Upper lobe of left lung (tissue), 6 donors: Measurements from ENCODE around the gene TPRA1. TPM values are rescaled to one million over a fixed set of nuclear protein-coding genes. Genes with fewer than 3 reads are reported as not detected.

Experiments used
- ATAC-seq, 2 donors: fragments of 200-7000 bp; cut with Tn5 transposase; one replicate each; pipeline ENCODE4 v1.9.1; 2022; ENCODE audit warnings: mild to moderate bottlenecking in 2 of 2, moderate library complexity in 2 of 2; ENCODE audit not compliant: low FRiP score in 2 of 2
- DNase-seq, 2 donors: peaks; one replicate each; pipeline ENCODE4 v3.0.0-alpha.2; 2019 to 2020
- H3K27ac ChIP-seq, 4 donors: fragments of 200-600 bp; sonication (generic); one replicate each; pipeline ENCODE4 v1.5.1; 2016 to 2019
- H3K27me3 ChIP-seq, 4 donors: fragments of 200-600 bp; sonication (generic); one replicate each; pipeline ENCODE4 v1.5.1; 2017 to 2019
- H3K36me3 ChIP-seq, 4 donors: fragments of 200-600 bp; sonication (generic); one replicate each; pipeline ENCODE4 v1.5.1; 2016 to 2019
- H3K4me1 ChIP-seq, 4 donors: fragments of 200-600 bp; sonication (generic); one replicate each; pipeline ENCODE4 v1.5.1; 2018 to 2019
- H3K4me3 ChIP-seq, 4 donors: fragments of 200-600 bp; sonication (generic); one replicate each; pipeline ENCODE4 v1.5.1; 2017 to 2019; ENCODE audit warnings: mild to moderate bottlenecking in 2 of 4, moderate library complexity in 1 of 4
- H3K9me3 ChIP-seq, 4 donors: fragments of 200-600 bp; sonication (generic); one replicate each; pipeline ENCODE4 v1.5.1; 2018 to 2019
- CTCF ChIP-seq, 6 experiments: fragments of 450-650 bp in 4 of 6; fragments of 200-600 bp in 2 of 6; sonication (generic) in 2 of 6; IDR thresholded peaks; one replicate each; pipeline ENCODE4 v1.5.1; 2016 to 2019; ENCODE audit warnings: antibody characterized with exemption in 6 of 6
- EP300 ChIP-seq, 4 donors: sonication (generic); formaldehyde crosslinking; IDR thresholded peaks; one replicate each; pipeline ENCODE4 v1.5.1; 2017; ENCODE audit warnings: antibody characterized with exemption in 4 of 4, control low read depth in 2 of 4
- POLR2A ChIP-seq, 4 donors: fragments of 450-650 bp; IDR thresholded peaks; one replicate each; pipeline ENCODE4 v1.5.1; 2016 to 2017; ENCODE audit warnings: antibody characterized with exemption in 4 of 4, mild to moderate bottlenecking in 2 of 4
- POLR2AphosphoS5 ChIP-seq, 2 donors: sonication (generic); formaldehyde crosslinking; IDR thresholded peaks; one replicate each; pipeline ENCODE4 v1.5.1; 2017; ENCODE audit warnings: antibody characterized with exemption in 2 of 2
- WGBS, 2 donors: methylation state at CpG; one replicate each; pipeline ENCODE4 v1.1.5; 2017 to 2018; 5-methylcytosine and 5-hydroxymethylcytosine counted together
- total RNA-seq, 6 donors: library from RNA; depleted of rRNA in 4 of 6; stranded (reverse); fragments of >200 nt in 4 of 6; gene quantifications; one replicate each; pipeline versions ENCODE4 v1.1.0 to v1.2.1, GENCODE V29; 2016 to 2021
- donor health status: DM: no; HTN: no; CAD: no; lungs with moderate emphysema.
- donor health status: DM: no; HTN: yes; CAD: no; lungs with severe emphysema.

TPRA1 gene
- total RNA-seq, 6 donors from 2014 or later = 16.8 to 44.4 (median 40.3) TPM

GRCh38 chr3:127577448-127577847, 13.1 kb downstream of the TPRA1 start:
- Histone ChIP-seq H3K36me3 (peaks cover 4 to 69% (median 41%) of the 10 kb centered on the region in 4 donors), H3K9me3 (no peaks in the 10 kb centered on the region), H3K4me3 (no peak overlapping the region), H3K27ac (no peak overlapping the region), H3K4me1 (peaks cover 9 to 21% (median 13%) of the 10 kb centered on the region in 4 donors), H3K27me3 (no peaks in the 10 kb centered on the region)
- DNase-seq (no peak), ATAC-seq (no peak)
- 91 to 99% methylated on average over 7 of the region's 7 CpGs for WGBS, 2 donors
- no peak for TF ChIP-seq EP300 (IDR thresholded peaks at IDR 0.05)
- no peak for TF ChIP-seq CTCF (IDR thresholded peaks at IDR 0.05)
- TF ChIP-seq POLR2A (IDR thresholded peaks at IDR 0.05) = no peak
- no peak for TF ChIP-seq POLR2AphosphoS5 (IDR thresholded peaks at IDR 0.05)

GRCh38 chr3:127574880-127575878, 15.4 kb downstream of the TPRA1 start:
- Histone ChIP-seq H3K9me3 (no peaks in the 10 kb centered on the region), H3K27me3 (no peaks in the 10 kb centered on the region), H3K27ac (peak overlapping the region in 2 of 4 donors; percentile 3 to 39), H3K4me1 (peaks cover 5 to 12% (median 10%) of the 10 kb centered on the region in 4 donors), H3K4me3 (no peak overlapping the region), H3K36me3 (peaks cover 9 to 79% (median 52%) of the 10 kb centered on the region in 4 donors)
- TF ChIP-seq EP300 (IDR thresholded peaks at IDR 0.05) (no peak), CTCF (IDR thresholded peaks at IDR 0.05) (peak; percentile 93 to 98 (median 98))
- 44 to 49% methylated on average over 34 to 43 of the region's 46 CpGs for WGBS, 2 donors
- ATAC-seq = peak; percentile 85 to 93
- DNase-seq = peak; percentile 92 to 98

GRCh38 chr3:127573912-127574311, 16.6 kb downstream of the TPRA1 start:
- Histone ChIP-seq H3K9me3 (no peaks in the 10 kb centered on the region), H3K4me1 (peaks cover 5 to 10% (median 9%) of the 10 kb centered on the region in 4 donors), H3K27me3 (no peaks in the 10 kb centered on the region), H3K4me3 (no peak overlapping the region), H3K36me3 (peaks cover 9 to 78% (median 48%) of the 10 kb centered on the region in 4 donors), H3K27ac (no peak overlapping the region)
- WGBS, 2 donors = 81 to 84% methylated on average over 5 of the region's 5 CpGs
- no peak for DNase-seq
- no peak for TF ChIP-seq POLR2A (IDR thresholded peaks at IDR 0.05)
- no peak for TF ChIP-seq EP300 (IDR thresholded peaks at IDR 0.05)
- no peak for TF ChIP-seq CTCF (IDR thresholded peaks at IDR 0.05)
- no peak for TF ChIP-seq POLR2AphosphoS5 (IDR thresholded peaks at IDR 0.05)
- ATAC-seq = no peak

GRCh38 chr3:127573401-127573800, 17.1 kb downstream of the TPRA1 start:
- Histone ChIP-seq H3K4me1 (peaks cover 5 to 10% (median 9%) of the 10 kb centered on the region in 4 donors), H3K36me3 (peaks cover 9 to 75% (median 46%) of the 10 kb centered on the region in 4 donors), H3K9me3 (no peaks in the 10 kb centered on the region), H3K27ac (no peak overlapping the region), H3K27me3 (no peaks in the 10 kb centered on the region), H3K4me3 (no peak overlapping the region)
- no peak for ATAC-seq
- TF ChIP-seq CTCF (IDR thresholded peaks at IDR 0.05) = no peak
- TF ChIP-seq POLR2AphosphoS5 (IDR thresholded peaks at IDR 0.05) = no peak
- TF ChIP-seq POLR2A (IDR thresholded peaks at IDR 0.05) = no peak
- no peak for DNase-seq
- WGBS, 2 donors = 95 to 100% methylated on average over 1 to 14 of the region's 14 CpGs
